ENCODE results near the gene CORT.

- TF ChIP-seq EZH2 (IDR thresholded peaks at IDR 0.05; ENCODE audit: borderline replicate concordance, insufficient read depth, low read length, poor library complexity, severe bottlenecking) (no peak), CTCF (IDR thresholded peaks at IDR 0.05; ENCODE audit: poor library complexity, severe bottlenecking) (no peak)
Observed at GRCh38 chr1:10429868-10430215, 20.0 kb upstream of the CORT start.

Measured in neural cell (in vitro differentiated cells).